ENCODE data around the gene FNIP2.

The FNIP2 gene

DNA sequence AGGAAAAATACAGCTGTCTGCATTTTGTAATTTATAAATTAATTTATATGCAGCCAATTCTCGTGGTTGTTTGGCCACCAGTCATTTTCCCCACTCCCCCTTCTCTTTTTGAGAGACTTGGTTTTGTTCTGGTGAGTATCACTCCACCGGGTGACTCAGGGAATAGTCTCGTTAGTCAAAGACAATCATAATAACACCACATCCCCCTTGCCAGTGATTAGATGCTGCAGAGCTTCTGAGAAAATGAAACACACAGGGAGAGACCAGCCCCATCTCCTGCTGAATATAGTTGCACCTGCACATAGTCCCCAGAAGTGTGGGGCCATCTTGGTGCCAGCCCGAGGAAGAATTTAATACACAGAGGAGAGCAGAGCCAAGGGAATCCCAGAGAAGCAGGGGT is 8.0 kb upstream of the FNIP2 start:
- no peak overlapping the region for H3K27ac ChIP-seq (ENCODE audit: low read depth, low read length)
- H3K9me3 ChIP-seq (ENCODE audit: control insufficient read depth in 1 of 2, low read length in 2 of 2): no peaks in the 10 kb centered on the region
- H3K27me3 ChIP-seq (ENCODE audit: control insufficient read depth in 1 of 2, insufficient read depth in 2 of 2, low read length in 2 of 2): no peaks in the 10 kb centered on the region
- no peaks in the 10 kb centered on the region for H3K4me1 ChIP-seq (ENCODE audit: control insufficient read depth in 1 of 2, insufficient read depth in 2 of 2, low read length in 2 of 2)
- H3K4me3 ChIP-seq (ENCODE audit: low read depth in 1 of 2, low read length in 2 of 2): no peak overlapping the region
- no peaks in the 10 kb centered on the region for H3K36me3 ChIP-seq (ENCODE audit: control insufficient read depth in 1 of 2, insufficient read depth in 2 of 2, low read length in 2 of 2)
- H3K9ac ChIP-seq (ENCODE audit: low read depth in 1 of 2, low read length in 2 of 2): no peak overlapping the region

DNA sequence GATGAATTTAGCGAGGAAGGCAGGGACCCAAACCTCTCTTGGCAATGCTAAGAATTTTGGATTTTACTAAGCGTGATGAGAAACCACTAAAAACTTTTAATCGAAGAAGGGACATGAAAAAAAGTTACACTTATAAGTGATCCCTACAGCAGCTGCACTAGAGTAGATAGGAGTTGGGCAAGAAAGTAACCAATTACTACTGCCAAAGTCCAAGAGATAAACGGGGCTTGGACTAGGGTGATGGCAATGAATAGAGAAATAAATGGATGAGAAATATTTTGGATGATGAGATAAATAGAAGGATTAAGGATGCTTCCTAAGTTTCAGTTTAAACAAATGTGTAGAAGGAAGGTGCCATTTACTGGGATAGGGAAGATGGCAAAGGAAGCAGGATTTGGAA is 6.3 kb upstream of the FNIP2 start:
- no peak overlapping the region for H3K4me3 ChIP-seq (ENCODE audit: low read depth in 1 of 2, low read length in 2 of 2)
- no peaks in the 10 kb centered on the region for H3K4me1 ChIP-seq (ENCODE audit: control insufficient read depth in 1 of 2, insufficient read depth in 2 of 2, low read length in 2 of 2)
- no peak overlapping the region for H3K9ac ChIP-seq (ENCODE audit: low read depth in 1 of 2, low read length in 2 of 2)
- H3K27ac ChIP-seq (ENCODE audit: low read depth, low read length): no peak overlapping the region
- no peaks in the 10 kb centered on the region for H3K9me3 ChIP-seq (ENCODE audit: control insufficient read depth in 1 of 2, low read length in 2 of 2)
- no peaks in the 10 kb centered on the region for H3K27me3 ChIP-seq (ENCODE audit: control insufficient read depth in 1 of 2, insufficient read depth in 2 of 2, low read length in 2 of 2)
- H3K36me3 ChIP-seq (ENCODE audit: control insufficient read depth in 1 of 2, insufficient read depth in 2 of 2, low read length in 2 of 2): no peaks in the 10 kb centered on the region

DNA sequence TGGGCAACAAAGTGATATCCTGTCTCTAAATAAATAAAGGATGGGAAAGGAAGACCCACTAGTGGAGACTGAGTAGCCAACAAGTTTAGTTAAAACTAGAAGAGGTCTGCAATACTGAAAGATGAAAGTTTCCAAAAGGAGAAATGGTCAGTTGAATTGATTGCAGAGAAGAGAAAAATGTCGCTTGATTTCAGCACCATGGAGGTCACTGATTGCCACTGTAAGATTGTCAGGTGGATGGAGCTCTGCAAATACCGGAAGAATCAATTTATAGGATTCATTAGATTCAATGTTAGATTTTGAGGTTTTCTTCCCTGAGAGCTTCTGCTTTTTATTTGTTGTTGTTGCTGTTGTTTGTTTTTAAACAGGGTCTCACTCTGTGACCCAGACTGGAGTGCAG is 5.4 kb upstream of the FNIP2 start:
- no peak overlapping the region for H3K27ac ChIP-seq (ENCODE audit: low read depth, low read length)
- H3K27me3 ChIP-seq (ENCODE audit: control insufficient read depth in 1 of 2, insufficient read depth in 2 of 2, low read length in 2 of 2): no peaks in the 10 kb centered on the region
- H3K9me3 ChIP-seq (ENCODE audit: control insufficient read depth in 1 of 2, low read length in 2 of 2): no peaks in the 10 kb centered on the region
- peaks cover 0 to 4% of the 10 kb centered on the region in 2 donors for H3K4me1 ChIP-seq (ENCODE audit: control insufficient read depth in 1 of 2, insufficient read depth in 2 of 2, low read length in 2 of 2)
- no peak overlapping the region for H3K9ac ChIP-seq (ENCODE audit: low read depth in 1 of 2, low read length in 2 of 2)
- H3K36me3 ChIP-seq (ENCODE audit: control insufficient read depth in 1 of 2, insufficient read depth in 2 of 2, low read length in 2 of 2): no peaks in the 10 kb centered on the region
- H3K4me3 ChIP-seq (ENCODE audit: low read depth in 1 of 2, low read length in 2 of 2): no peak overlapping the region

DNA sequence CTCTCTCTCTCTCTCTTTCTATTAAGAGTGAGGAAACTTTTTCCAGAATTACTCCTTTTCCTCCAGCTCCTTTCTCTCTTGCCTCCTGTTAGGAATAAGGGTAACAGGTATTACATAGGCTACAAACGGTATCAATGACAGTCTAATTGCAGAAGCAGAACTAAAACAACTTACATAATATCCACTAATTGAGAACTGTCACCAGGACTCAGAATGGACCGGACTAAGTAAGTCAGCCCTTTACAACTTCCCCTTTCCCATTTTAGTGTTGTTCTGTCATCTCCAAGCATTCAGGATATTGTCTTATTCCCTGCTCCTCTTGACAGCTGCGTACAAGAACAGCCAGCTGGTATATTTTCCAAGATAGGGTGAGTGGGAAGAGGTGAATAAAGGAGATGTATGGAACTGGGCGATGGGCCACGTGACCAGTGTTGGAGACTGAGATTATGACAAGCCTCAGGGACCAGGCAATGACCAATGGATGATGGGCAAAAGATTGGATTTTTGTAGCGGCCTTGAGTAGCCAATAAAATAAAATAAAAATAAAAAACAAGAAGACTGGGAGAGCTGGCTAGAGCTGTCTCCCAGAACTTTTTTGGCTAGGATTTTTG is 2.3 kb upstream of the FNIP2 start:
- no peaks in the 10 kb centered on the region for H3K27me3 ChIP-seq (ENCODE audit: control insufficient read depth in 1 of 2, insufficient read depth in 2 of 2, low read length in 2 of 2)
- no peak overlapping the region for H3K9ac ChIP-seq (ENCODE audit: low read depth in 1 of 2, low read length in 2 of 2)
- no peak overlapping the region for H3K27ac ChIP-seq (ENCODE audit: low read depth, low read length)
- peaks cover 19 to 22% of the 10 kb centered on the region in 2 donors for H3K4me1 ChIP-seq (ENCODE audit: control insufficient read depth in 1 of 2, insufficient read depth in 2 of 2, low read length in 2 of 2)
- no peak overlapping the region for H3K4me3 ChIP-seq (ENCODE audit: low read depth in 1 of 2, low read length in 2 of 2)
- H3K36me3 ChIP-seq (ENCODE audit: control insufficient read depth in 1 of 2, insufficient read depth in 2 of 2, low read length in 2 of 2): no peaks in the 10 kb centered on the region
- H3K9me3 ChIP-seq (ENCODE audit: control insufficient read depth in 1 of 2, low read length in 2 of 2): no peaks in the 10 kb centered on the region

DNA sequence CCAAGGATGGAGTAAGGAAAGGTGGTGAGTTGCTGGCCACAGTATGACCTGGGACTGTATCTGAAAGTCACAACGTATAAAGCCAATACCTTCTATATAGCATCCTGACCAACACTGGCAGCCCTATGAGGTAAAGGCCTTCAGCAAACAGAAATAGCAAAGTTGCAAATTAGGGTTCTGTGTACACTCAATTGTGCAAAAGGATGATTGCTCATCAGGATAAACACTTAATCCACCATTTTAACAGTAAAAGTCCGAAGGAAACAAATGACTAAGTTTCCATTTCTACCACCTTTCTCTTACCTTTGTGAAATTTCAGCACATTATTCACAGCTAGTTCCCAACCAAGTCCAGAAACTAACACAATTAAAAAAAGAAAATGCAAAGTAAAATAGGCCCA is 1.4 kb upstream of the FNIP2 start:
- no peaks in the 10 kb centered on the region for H3K9me3 ChIP-seq (ENCODE audit: control insufficient read depth in 1 of 2, low read length in 2 of 2)
- no peaks in the 10 kb centered on the region for H3K27me3 ChIP-seq (ENCODE audit: control insufficient read depth in 1 of 2, insufficient read depth in 2 of 2, low read length in 2 of 2)
- no peak overlapping the region for H3K4me3 ChIP-seq (ENCODE audit: low read depth in 1 of 2, low read length in 2 of 2)
- no peak overlapping the region for H3K9ac ChIP-seq (ENCODE audit: low read depth in 1 of 2, low read length in 2 of 2)
- no peaks in the 10 kb centered on the region for H3K36me3 ChIP-seq (ENCODE audit: control insufficient read depth in 1 of 2, insufficient read depth in 2 of 2, low read length in 2 of 2)
- peaks cover 22 to 26% of the 10 kb centered on the region in 2 donors for H3K4me1 ChIP-seq (ENCODE audit: control insufficient read depth in 1 of 2, insufficient read depth in 2 of 2, low read length in 2 of 2)
- no peak overlapping the region for H3K27ac ChIP-seq (ENCODE audit: low read depth, low read length)

DNA sequence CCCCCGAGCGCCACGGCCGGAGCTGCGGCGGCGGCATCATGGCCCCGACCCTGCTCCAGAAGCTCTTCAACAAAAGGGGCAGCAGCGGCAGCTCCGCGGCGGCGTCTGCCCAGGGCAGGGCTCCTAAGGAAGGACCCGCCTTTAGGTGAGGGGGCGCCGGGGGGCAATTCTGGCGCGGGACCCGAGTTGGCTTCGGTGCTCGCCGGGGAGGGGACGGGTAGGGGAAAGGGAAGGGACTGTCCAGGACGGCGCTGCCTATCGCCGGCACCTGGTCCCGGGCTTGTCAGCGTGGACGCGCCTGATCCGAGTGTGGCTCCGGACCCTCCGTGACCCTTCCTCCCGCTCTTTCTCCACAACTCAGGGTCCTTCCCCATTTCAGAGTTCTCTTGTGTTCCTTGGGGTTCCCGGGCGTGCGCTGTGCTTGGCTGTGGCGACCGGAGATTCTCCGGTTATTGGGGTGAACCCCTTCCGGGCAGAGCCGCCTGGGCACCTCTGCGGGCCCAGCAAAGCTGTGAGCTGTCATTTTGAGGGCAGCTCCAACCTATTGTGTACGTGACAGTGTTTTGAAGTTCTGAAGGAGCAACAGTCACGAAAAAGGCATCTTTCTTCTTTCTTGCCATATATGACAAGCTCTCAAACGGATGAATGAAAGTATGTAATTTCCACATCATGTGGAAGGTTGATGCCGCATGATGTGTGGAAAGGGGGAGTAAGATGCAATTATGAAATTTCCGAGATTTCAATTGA is 522 bp downstream of the FNIP2 start:
- Histone ChIP-seq H3K4me1 (ENCODE audit: control insufficient read depth in 1 of 2, insufficient read depth in 2 of 2, low read length in 2 of 2) (peaks cover 22 to 30% of the 10 kb centered on the region in 2 donors), H3K9me3 (ENCODE audit: control insufficient read depth in 1 of 2, low read length in 2 of 2) (no peaks in the 10 kb centered on the region), H3K9ac (ENCODE audit: low read depth in 1 of 2, low read length in 2 of 2) (peak overlapping the region; percentile 73 to 90), H3K27ac (ENCODE audit: low read depth, low read length) (peak overlapping the region; percentile 26), H3K36me3 (ENCODE audit: control insufficient read depth in 1 of 2, insufficient read depth in 2 of 2, low read length in 2 of 2) (no peaks in the 10 kb centered on the region), H3K4me3 (ENCODE audit: low read depth in 1 of 2, low read length in 2 of 2) (peak overlapping the region; percentile 91 to 94), H3K27me3 (ENCODE audit: control insufficient read depth in 1 of 2, insufficient read depth in 2 of 2, low read length in 2 of 2) (no peaks in the 10 kb centered on the region)

DNA sequence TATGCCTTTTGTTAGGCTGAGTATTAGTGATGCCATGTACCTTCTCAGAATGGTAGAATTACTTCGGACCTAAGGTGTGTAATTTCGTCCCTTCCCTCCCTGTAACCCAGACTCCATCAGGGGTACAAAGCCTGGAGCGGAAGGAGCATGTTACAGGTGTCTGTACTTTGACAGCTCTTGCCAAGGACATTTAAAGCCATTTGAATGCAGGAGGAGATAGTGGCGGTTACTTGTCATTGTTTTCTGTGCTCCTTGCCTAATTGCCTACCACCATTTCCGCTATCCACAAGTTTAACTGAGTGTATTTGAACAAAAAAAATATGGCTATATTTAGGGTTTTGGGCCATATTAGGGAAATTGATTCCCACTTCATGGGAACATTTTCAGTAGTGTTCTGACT is 1.8 kb downstream of the FNIP2 start:
- Histone ChIP-seq H3K9me3 (ENCODE audit: control insufficient read depth in 1 of 2, low read length in 2 of 2) (no peaks in the 10 kb centered on the region), H3K9ac (ENCODE audit: low read depth in 1 of 2, low read length in 2 of 2) (peak overlapping the region in 1 of 2 donors; percentile 73), H3K4me3 (ENCODE audit: low read depth in 1 of 2, low read length in 2 of 2) (no peak overlapping the region), H3K36me3 (ENCODE audit: control insufficient read depth in 1 of 2, insufficient read depth in 2 of 2, low read length in 2 of 2) (no peaks in the 10 kb centered on the region), H3K4me1 (ENCODE audit: control insufficient read depth in 1 of 2, insufficient read depth in 2 of 2, low read length in 2 of 2) (peaks cover 28 to 41% of the 10 kb centered on the region in 2 donors), H3K27ac (ENCODE audit: low read depth, low read length) (no peak overlapping the region), H3K27me3 (ENCODE audit: control insufficient read depth in 1 of 2, insufficient read depth in 2 of 2, low read length in 2 of 2) (no peaks in the 10 kb centered on the region)

DNA sequence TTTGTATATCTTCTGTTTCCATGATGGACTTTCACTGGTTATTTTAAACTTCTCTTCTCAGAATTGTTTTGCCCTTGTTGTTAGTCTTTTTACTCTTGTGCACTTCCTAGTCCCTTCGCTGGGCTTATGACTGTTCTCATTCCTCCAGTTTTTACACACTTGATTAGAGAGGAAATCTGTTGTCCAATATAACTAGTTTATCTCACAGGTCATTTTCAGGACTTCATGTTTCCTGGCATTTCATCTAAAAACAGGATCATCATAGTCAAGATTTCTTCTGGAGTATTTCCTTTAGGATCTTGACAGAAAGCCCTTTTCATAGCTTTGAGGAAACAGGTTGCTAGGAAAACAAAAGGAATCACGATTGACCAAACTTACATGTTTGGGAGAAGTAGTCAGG is 3.0 kb downstream of the FNIP2 start:
- H3K27ac ChIP-seq (ENCODE audit: low read depth, low read length): no peak overlapping the region
- H3K27me3 ChIP-seq (ENCODE audit: control insufficient read depth in 1 of 2, insufficient read depth in 2 of 2, low read length in 2 of 2): no peaks in the 10 kb centered on the region
- H3K36me3 ChIP-seq (ENCODE audit: control insufficient read depth in 1 of 2, insufficient read depth in 2 of 2, low read length in 2 of 2): no peaks in the 10 kb centered on the region
- H3K9me3 ChIP-seq (ENCODE audit: control insufficient read depth in 1 of 2, low read length in 2 of 2): no peaks in the 10 kb centered on the region
- no peak overlapping the region for H3K9ac ChIP-seq (ENCODE audit: low read depth in 1 of 2, low read length in 2 of 2)
- no peak overlapping the region for H3K4me3 ChIP-seq (ENCODE audit: low read depth in 1 of 2, low read length in 2 of 2)
- peaks cover 28 to 45% of the 10 kb centered on the region in 2 donors for H3K4me1 ChIP-seq (ENCODE audit: control insufficient read depth in 1 of 2, insufficient read depth in 2 of 2, low read length in 2 of 2)

DNA sequence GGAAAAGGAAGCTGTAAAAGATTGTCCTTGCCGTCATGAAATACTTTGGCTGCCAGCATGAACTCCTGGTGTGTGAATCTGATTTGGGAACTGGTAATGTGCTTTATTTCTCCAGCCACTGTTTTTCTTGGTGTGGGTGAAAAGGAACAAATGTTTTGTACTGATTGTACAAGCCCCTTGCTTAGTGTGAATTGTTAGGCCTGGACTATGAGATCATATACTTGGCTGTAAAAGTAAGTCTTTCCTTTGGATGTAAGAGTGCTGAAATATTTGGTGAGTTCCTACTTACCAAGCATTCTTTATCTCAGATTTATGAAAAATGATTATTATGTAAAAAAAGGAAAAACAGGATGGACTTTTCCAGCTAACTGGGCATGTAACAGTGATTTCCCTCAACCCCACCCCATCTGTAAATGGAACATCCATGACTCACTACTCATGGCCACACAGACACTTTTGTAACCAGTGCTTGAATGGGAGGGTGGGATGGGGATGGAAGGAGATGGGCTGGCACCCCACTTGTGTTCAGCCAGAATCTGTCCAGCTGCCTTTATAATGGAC is 6.3 kb downstream of the FNIP2 start:
- Histone ChIP-seq H3K9ac (ENCODE audit: low read depth in 1 of 2, low read length in 2 of 2) (no peak overlapping the region), H3K27me3 (ENCODE audit: control insufficient read depth in 1 of 2, insufficient read depth in 2 of 2, low read length in 2 of 2) (no peaks in the 10 kb centered on the region), H3K4me1 (ENCODE audit: control insufficient read depth in 1 of 2, insufficient read depth in 2 of 2, low read length in 2 of 2) (peaks cover 32 to 61% of the 10 kb centered on the region in 2 donors), H3K27ac (ENCODE audit: low read depth, low read length) (peak overlapping the region; percentile 27), H3K4me3 (ENCODE audit: low read depth in 1 of 2, low read length in 2 of 2) (no peak overlapping the region), H3K36me3 (ENCODE audit: control insufficient read depth in 1 of 2, insufficient read depth in 2 of 2, low read length in 2 of 2) (no peaks in the 10 kb centered on the region), H3K9me3 (ENCODE audit: control insufficient read depth in 1 of 2, low read length in 2 of 2) (no peaks in the 10 kb centered on the region)

DNA sequence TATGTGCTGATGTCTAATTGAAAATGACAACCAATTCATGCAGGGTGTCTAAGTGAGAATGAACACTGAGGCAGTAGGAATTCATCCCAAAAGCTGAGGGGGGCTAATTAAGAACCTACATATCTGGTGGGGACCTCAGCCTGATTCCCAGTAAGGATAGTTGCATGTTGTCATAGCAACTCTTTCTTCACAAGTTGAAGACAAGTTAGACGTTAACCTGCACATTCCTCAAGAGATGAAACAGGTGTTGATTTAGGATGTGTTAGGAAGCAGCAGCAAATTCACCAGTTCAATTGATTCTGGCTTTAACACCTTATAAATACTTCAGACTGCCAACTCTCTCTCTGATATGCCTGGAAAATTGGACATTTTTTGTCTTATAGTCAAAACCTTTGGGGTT is 7.3 kb downstream of the FNIP2 start:
- no peak overlapping the region for H3K4me3 ChIP-seq (ENCODE audit: low read depth in 1 of 2, low read length in 2 of 2)
- H3K36me3 ChIP-seq (ENCODE audit: control insufficient read depth in 1 of 2, insufficient read depth in 2 of 2, low read length in 2 of 2): no peaks in the 10 kb centered on the region
- peaks cover 23 to 52% of the 10 kb centered on the region in 2 donors for H3K4me1 ChIP-seq (ENCODE audit: control insufficient read depth in 1 of 2, insufficient read depth in 2 of 2, low read length in 2 of 2)
- no peaks in the 10 kb centered on the region for H3K27me3 ChIP-seq (ENCODE audit: control insufficient read depth in 1 of 2, insufficient read depth in 2 of 2, low read length in 2 of 2)
- no peak overlapping the region for H3K9ac ChIP-seq (ENCODE audit: low read depth in 1 of 2, low read length in 2 of 2)
- H3K9me3 ChIP-seq (ENCODE audit: control insufficient read depth in 1 of 2, low read length in 2 of 2): no peaks in the 10 kb centered on the region
- H3K27ac ChIP-seq (ENCODE audit: low read depth, low read length): no peak overlapping the region

All from duodenal mucosa (tissue), 2 donors.